NB4 (cell line): ENCODE data around the gene FUT1.

Source experiments
- POLR2A ChIP-seq: IDR thresholded peaks from 2 replicates; pipeline ENCODE4 v1.6.1; 2011; ENCODE audit warnings: mild to moderate bottlenecking; ENCODE audit not compliant: insufficient read length; ENCODE audit errors: extremely low read depth
- TF ChIP-seq, protein P1 (sequence below): IDR thresholded peaks from one replicate; pipeline ENCODE4 v1.5.1; 2012; ENCODE audit warnings: low read depth, low read length

- peak; percentile 23 for TF ChIP-seq POLR2A
- TF ChIP-seq, protein P1, sequence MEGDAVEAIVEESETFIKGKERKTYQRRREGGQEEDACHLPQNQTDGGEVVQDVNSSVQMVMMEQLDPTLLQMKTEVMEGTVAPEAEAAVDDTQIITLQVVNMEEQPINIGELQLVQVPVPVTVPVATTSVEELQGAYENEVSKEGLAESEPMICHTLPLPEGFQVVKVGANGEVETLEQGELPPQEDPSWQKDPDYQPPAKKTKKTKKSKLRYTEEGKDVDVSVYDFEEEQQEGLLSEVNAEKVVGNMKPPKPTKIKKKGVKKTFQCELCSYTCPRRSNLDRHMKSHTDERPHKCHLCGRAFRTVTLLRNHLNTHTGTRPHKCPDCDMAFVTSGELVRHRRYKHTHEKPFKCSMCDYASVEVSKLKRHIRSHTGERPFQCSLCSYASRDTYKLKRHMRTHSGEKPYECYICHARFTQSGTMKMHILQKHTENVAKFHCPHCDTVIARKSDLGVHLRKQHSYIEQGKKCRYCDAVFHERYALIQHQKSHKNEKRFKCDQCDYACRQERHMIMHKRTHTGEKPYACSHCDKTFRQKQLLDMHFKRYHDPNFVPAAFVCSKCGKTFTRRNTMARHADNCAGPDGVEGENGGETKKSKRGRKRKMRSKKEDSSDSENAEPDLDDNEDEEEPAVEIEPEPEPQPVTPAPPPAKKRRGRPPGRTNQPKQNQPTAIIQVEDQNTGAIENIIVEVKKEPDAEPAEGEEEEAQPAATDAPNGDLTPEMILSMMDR = no peak
These were observed 1.5 kb downstream of the FUT1 start for GRCh38 chr19:48750771-48751504.
